ENCODE results near the gene MID1. TPM values are rescaled to one million over a fixed set of nuclear protein-coding genes. Genes with fewer than 3 reads are reported as not detected.

Gene MID1
- total and polyA plus RNA-seq, 4 donors, result 4.3 to 25.8 (median 12.9) TPM

DNA sequence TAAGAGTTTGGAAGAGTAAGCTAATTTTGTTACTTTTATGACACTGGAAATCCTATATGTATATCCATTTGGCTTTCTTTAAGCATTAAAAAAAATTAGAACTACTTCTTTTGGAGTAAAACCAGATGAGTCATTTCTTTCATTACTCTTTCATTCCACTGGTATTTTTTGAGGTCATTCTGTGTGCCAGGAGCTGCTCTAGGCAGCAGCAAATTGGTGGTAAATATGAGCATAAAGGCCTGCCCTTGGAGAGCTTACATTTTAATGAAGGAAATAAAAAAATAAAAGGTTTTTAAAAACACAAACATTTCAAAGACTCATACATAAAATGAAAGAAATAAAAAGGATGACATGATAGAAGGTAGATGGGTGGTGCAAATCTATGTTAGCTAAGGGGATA lies 37.4 kb downstream of the MID1 start:
- H3K27me3 ChIP-seq (ENCODE audit: control insufficient read depth in 3 of 3, insufficient read depth in 3 of 3, low read length in 2 of 3), result peaks cover 0 to 3% (median 0%) of the 10 kb centered on the region in 3 donors
- peaks cover 0 to 19% (median 0%) of the 10 kb centered on the region in 5 donors for H3K4me1 ChIP-seq (ENCODE audit: control insufficient read depth in 5 of 5, insufficient read depth in 5 of 5, low read length in 5 of 5)
- no peaks in the 10 kb centered on the region for H3K36me3 ChIP-seq (ENCODE audit: control insufficient read depth in 4 of 4, insufficient read depth in 4 of 4, low read length in 4 of 4)
- DNase-seq (no peak), ATAC-seq (ENCODE audit: insufficient read depth, low FRiP score) (no peak)
- TF ChIP-seq, protein P1, sequence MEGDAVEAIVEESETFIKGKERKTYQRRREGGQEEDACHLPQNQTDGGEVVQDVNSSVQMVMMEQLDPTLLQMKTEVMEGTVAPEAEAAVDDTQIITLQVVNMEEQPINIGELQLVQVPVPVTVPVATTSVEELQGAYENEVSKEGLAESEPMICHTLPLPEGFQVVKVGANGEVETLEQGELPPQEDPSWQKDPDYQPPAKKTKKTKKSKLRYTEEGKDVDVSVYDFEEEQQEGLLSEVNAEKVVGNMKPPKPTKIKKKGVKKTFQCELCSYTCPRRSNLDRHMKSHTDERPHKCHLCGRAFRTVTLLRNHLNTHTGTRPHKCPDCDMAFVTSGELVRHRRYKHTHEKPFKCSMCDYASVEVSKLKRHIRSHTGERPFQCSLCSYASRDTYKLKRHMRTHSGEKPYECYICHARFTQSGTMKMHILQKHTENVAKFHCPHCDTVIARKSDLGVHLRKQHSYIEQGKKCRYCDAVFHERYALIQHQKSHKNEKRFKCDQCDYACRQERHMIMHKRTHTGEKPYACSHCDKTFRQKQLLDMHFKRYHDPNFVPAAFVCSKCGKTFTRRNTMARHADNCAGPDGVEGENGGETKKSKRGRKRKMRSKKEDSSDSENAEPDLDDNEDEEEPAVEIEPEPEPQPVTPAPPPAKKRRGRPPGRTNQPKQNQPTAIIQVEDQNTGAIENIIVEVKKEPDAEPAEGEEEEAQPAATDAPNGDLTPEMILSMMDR (IDR thresholded peaks at IDR 0.05; ENCODE audit: control extremely low read depth, extremely low read depth), result no peak
- H3K27ac ChIP-seq (ENCODE audit: low read depth in 1 of 2, low read length in 1 of 2), result no peak overlapping the region
- H3K9ac ChIP-seq (ENCODE audit: insufficient read depth in 1 of 2, low read length in 2 of 2), result no peak overlapping the region
- H3K9me3 ChIP-seq (ENCODE audit: control insufficient read depth in 4 of 4, insufficient read depth in 3 of 4, low read length in 3 of 4), result peaks cover 0 to 9% (median 2%) of the 10 kb centered on the region in 4 donors
- H3K4me3 ChIP-seq, result no peak overlapping the region

DNA sequence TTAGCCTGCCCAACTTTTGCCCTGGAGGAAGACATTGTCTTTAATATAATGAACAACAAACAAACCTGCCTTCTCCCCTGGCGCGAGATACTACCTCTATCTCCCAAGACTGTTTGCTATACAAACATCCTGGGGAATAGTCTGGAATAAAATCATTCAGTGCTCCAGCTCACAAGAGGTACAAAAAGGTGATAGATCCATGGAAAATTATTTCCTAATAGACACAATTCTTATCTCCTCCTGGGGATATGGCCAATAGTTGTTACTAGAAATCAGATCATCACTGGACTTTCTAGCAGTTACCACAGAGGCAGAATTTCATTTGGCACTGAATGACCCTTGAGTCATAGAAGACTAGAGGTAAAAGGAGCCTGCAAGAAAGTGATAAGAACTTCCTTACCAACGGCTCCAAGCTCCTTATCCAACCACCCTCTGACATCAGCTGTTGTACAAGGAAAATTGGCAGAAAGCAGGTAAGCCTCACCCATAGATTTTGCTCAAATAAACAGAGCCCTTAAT lies 38.1 kb downstream of the MID1 start:
- H3K9ac ChIP-seq (ENCODE audit: insufficient read depth in 1 of 2, low read length in 2 of 2), result no peak overlapping the region
- 54 to 67% methylated on average over 3 of the region's 3 CpGs for WGBS, 2 donors

DNA sequence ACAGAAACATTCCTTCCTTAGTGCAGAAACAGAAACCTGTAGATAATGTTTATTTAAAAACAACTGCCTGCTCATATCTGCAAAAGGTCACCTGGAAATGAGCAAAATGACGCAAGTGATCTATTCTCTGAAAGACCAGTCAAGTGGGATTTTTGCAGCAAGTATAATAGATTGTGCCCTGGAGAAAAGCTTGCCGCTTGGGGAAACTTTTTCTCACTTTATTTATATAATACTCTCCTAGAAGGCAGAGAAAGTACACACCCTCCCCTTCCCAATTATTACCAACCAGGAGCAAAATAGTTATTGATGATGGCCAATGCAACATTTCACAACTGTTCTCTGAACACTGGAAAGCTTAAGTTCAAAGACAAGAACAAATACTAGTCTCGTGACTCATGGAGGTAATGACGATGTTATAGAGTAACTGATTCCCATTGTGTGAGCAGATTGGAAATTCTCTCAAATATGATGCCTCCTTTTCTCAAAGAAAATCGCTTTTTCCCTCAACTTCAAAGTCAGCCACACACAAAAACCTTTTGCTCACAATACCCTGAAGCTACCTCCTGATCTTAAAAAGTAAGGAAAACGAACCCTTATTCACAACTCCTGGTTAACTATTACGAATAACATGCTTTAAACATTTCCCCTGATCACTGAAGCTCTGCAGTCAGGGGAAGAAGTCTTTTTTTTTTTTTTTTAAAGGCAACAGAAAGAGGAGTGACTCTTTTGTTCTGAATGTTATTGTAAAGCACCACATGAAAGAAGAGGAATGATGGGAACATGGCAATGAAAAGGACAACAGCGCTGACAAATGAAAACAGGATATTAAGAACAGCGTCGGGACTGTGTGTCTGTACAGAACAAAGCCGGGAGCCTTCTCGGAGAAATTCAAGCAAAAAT lies 41.0 kb downstream of the MID1 start:
- TF ChIP-seq, protein P1 (IDR thresholded peaks at IDR 0.05; ENCODE audit: control extremely low read depth, extremely low read depth), result no peak
- Histone ChIP-seq H3K4me1 (ENCODE audit: control insufficient read depth in 5 of 5, insufficient read depth in 5 of 5, low read length in 5 of 5) (peaks cover 0 to 28% (median 5%) of the 10 kb centered on the region in 5 donors), H3K9ac (ENCODE audit: insufficient read depth in 1 of 2, low read length in 2 of 2) (peak overlapping the region in 1 of 2 donors; percentile 10), H3K27ac (ENCODE audit: low read depth in 1 of 2, low read length in 1 of 2) (no peak overlapping the region), H3K27me3 (ENCODE audit: control insufficient read depth in 3 of 3, insufficient read depth in 3 of 3, low read length in 2 of 3) (peaks cover 0 to 5% (median 3%) of the 10 kb centered on the region in 3 donors), H3K4me3 (no peak overlapping the region), H3K36me3 (ENCODE audit: control insufficient read depth in 4 of 4, insufficient read depth in 4 of 4, low read length in 4 of 4) (no peaks in the 10 kb centered on the region), H3K9me3 (ENCODE audit: control insufficient read depth in 4 of 4, insufficient read depth in 3 of 4, low read length in 3 of 4) (peaks cover 0 to 4% (median under 1%) of the 10 kb centered on the region in 4 donors)
- WGBS, 2 donors, result 49 to 65% methylated on average over 12 of the region's 12 CpGs
- ATAC-seq (ENCODE audit: insufficient read depth, low FRiP score) (no peak), DNase-seq (no peak)

More for the DNA sequence above, 38.1 kb downstream of the MID1 start:
- TF ChIP-seq, protein P1 (IDR thresholded peaks at IDR 0.05; ENCODE audit: control extremely low read depth, extremely low read depth), result no peak
- Histone ChIP-seq H3K36me3 (ENCODE audit: control insufficient read depth in 4 of 4, insufficient read depth in 4 of 4, low read length in 4 of 4) (no peaks in the 10 kb centered on the region), H3K27me3 (ENCODE audit: control insufficient read depth in 3 of 3, insufficient read depth in 3 of 3, low read length in 2 of 3) (peaks cover 0 to 3% (median 0%) of the 10 kb centered on the region in 3 donors), H3K4me1 (ENCODE audit: control insufficient read depth in 5 of 5, insufficient read depth in 5 of 5, low read length in 5 of 5) (peaks cover 0 to 21% (median 0%) of the 10 kb centered on the region in 5 donors), H3K27ac (ENCODE audit: low read depth in 1 of 2, low read length in 1 of 2) (no peak overlapping the region), H3K9me3 (ENCODE audit: control insufficient read depth in 4 of 4, insufficient read depth in 3 of 4, low read length in 3 of 4) (peaks cover 0 to 9% (median 2%) of the 10 kb centered on the region in 4 donors), H3K4me3 (no peak overlapping the region)
- no peak for ATAC-seq (ENCODE audit: insufficient read depth, low FRiP score)
- DNase-seq, result no peak
